ENCODE data around the gene SYNE1. TPM values are rescaled to one million over a fixed set of nuclear protein-coding genes. Genes with fewer than 3 reads are reported as not detected.

SYNE1 gene
- total RNA-seq, 1 experiment from 2014 or later, result 3.0 TPM

- Histone ChIP-seq H4K20me1 (ENCODE audit: control insufficient read depth, insufficient read depth, insufficient read length) (no peaks in the 10 kb centered on the region), H2BK12ac (ENCODE audit: insufficient read length, low read depth, low read length) (no peak overlapping the region), H3K23ac (ENCODE audit: insufficient read length, low read depth, low read length) (no peak overlapping the region), H2BK20ac (ENCODE audit: low read depth, low read length, poor library complexity, severe bottlenecking) (no peak overlapping the region), H3K18ac (ENCODE audit: insufficient read length, low read depth, low read length) (no peak overlapping the region), H2BK5ac (ENCODE audit: insufficient read length, low read length) (no peak overlapping the region), H3K79me2 (ENCODE audit: insufficient read depth, low read length) (no peaks in the 10 kb centered on the region), H2AFZ (ENCODE audit: low read length) (no peak overlapping the region), H4K91ac (ENCODE audit: insufficient read length, low read depth, low read length) (no peak overlapping the region), H4K5ac (ENCODE audit: insufficient read length, low read depth, low read length) (no peak overlapping the region), H3T11ph (ENCODE audit: low read length) (no peak overlapping the region), H3K23me2 (ENCODE audit: insufficient read length, low read depth, low read length, poor library complexity, severe bottlenecking) (no peaks in the 10 kb centered on the region), H3K27me3 (ENCODE audit: insufficient read depth, low read length) (no peaks in the 10 kb centered on the region), H3K4ac (ENCODE audit: low read depth, low read length) (no peak overlapping the region), H3K79me1 (ENCODE audit: insufficient read depth, low read depth, low read length, poor library complexity, severe bottlenecking) (no peaks in the 10 kb centered on the region), H2BK15ac (ENCODE audit: low read depth, low read length) (no peak overlapping the region), H3K14ac (ENCODE audit: insufficient read depth, low read length) (no peak overlapping the region), H3K4me1 (ENCODE audit: insufficient read depth, low read length) (no peaks in the 10 kb centered on the region), H2AK5ac (ENCODE audit: insufficient read length, low read length) (no peak overlapping the region), H3K9me3 (ENCODE audit: control insufficient read depth, low read depth, low read length) (no peaks in the 10 kb centered on the region), H3K56ac (ENCODE audit: insufficient read length, low read depth, low read length) (no peak overlapping the region), H3K4me2 (ENCODE audit: insufficient read depth, insufficient read length, low read length) (no peak overlapping the region), H3K9ac (ENCODE audit: extremely low read depth, insufficient read length, low read length) (no peak overlapping the region), H3K27ac (ENCODE audit: insufficient read length, low read depth, low read length) (no peak overlapping the region), H4K8ac (replicated peaks; ENCODE audit: insufficient read length, low read depth, low read length) (no peak overlapping the region), H2BK120ac (ENCODE audit: low read depth, low read length, poor library complexity, severe bottlenecking) (no peak overlapping the region)
- no peak for TF ChIP-seq CTCF (conservative IDR thresholded peaks at IDR 0.05)
- Mint-ChIP-seq H3K4me1 (peaks cover 17 to 19% of the 10 kb centered on the region in 2 experiments), H3K9me3 (no peaks in the 10 kb centered on the region), H3K36me3 (ENCODE audit: insufficient read depth in 1 of 3, low read depth in 3 of 3) (no peaks in the 10 kb centered on the region), H3K4me3 (no peak overlapping the region), H3K27me3 (ENCODE audit: low read depth) (no peaks in the 10 kb centered on the region; the same call in 1 of the 2 replicates), H3K27ac (no peak overlapping the region)
- no peak for DNase-seq
- WGBS (ENCODE audit: extremely low coverage, insufficient read length, low lambda C conversion rate), result no CpG with 5 or more reads among the region's 6 CpGs
Measured at GRCh38 chr6:152093711-152094110, 543.5 kb downstream of the SYNE1 start.
